GM18907 (cell line): Measurements from ENCODE around the gene FOXP1.

Experiments used
- ATAC-seq: cut with Tn5 transposase; IDR thresholded peaks from one replicate; pipeline ENCODE4 v1.9.1; 2021; ENCODE audit warnings: mild to moderate bottlenecking, moderate library complexity; ENCODE audit not compliant: unreplicated experiment

Gene FOXP1

DNA sequence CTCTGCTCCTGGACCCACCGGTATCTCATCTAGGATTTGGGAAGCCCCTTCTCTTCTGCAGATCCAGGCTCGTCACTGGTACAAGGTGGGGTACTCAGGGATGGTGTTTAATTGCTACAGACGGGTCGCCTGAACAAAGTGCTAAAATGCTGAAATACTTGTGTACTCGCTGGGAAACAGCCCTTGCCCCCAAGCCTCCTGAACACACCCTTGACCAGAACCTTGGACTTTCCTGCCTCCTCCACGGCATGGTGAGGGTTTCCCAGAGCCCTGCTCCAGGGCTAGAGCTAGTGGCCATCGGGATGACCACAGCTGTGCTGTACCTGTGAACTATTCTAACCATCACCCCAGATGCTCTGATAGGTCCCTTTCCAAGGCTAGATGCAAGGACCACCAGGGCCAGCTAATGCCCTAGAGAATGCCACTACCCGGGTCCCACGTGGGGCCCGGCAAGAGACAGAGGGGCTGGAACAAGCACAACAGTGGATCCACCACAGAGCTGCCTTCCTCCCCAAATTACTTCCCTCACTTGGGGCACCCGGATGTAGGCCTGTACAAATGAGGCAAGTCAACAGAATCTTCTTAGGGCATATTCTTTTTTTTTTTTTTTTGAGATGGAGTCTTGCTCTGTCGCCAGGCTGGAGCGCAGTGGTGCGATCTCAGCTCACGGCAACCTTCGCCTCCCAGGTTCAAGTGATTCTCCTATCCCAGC is 267.3 kb downstream of the FOXP1 start:
- no peak for ATAC-seq

DNA sequence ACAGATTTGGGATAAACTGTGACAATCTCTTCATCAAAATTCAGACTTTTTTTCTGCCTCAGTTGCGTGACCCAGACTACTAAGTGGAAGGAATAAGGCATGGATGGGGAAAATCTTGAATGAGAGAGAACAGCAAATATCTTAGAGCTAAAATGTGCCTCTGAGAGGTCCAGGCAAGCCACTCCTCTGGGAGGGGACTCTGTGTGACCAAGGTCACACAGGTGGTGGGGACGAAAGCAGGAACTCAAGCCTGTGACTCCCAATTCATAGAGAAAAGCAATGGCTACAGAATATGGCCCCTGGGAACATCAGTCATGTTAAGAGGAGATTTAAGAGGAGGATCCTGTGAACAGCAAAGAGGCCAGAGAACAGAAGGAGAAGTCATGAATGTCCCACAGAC is 268.1 kb downstream of the FOXP1 start:
- no peak for ATAC-seq

DNA sequence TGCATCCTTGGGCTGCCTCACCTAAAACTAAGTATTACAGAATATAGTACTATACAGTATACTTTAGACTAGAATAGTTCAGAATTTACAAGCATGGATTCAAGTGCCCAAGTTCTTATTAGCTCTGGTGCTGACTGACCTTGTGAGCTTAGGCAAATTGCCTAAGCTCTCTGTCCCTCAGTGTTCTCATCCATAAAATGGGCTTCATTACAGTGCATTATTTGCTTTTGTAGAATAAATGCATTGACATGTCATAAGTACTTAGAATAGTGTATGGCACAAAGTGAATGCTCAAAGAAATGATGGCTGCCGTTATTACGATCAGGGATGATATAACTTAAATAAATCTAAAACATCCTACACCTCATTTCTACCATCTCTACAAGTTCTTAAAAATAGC is 269.7 kb downstream of the FOXP1 start:
- ATAC-seq, result no peak

DNA sequence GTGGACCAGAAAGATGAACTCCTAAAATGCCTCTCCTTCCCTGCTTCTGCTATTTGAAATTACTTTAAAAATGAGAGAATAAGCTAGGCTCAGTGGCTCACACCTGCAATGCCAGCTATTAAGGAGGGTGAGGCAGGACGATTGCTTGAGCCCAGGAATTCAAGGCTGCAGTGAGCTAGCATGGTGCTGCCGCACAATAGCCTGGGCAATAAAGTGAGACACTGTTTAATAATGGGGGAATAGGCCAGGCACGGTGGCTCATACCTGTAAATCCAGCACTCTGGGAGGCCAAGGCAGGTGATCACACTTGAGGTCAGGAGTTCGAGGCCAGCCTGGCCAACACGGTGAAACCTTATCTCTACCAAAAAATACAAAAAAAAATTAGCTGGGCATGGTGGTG is 271.1 kb downstream of the FOXP1 start:
- no peak for ATAC-seq

DNA sequence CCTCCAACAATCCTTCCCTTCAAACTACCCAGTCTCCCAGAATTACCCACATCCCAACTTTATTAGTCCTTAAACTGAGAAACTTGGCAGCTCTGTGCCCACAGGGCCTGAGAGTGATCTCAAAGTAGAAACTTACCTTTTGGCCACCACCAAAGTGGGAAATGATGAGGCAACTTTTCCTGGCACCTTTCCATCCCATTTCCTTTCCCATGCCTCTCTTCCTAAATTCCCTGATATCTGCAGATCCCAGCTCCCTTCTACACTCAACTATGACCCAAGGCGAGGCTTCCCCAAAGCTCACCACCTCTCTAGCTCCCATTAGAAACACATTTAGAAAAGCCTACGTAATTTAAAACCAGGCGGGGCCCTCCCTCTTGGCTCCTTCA is 271.9 kb downstream of the FOXP1 start:
- no peak for ATAC-seq

DNA sequence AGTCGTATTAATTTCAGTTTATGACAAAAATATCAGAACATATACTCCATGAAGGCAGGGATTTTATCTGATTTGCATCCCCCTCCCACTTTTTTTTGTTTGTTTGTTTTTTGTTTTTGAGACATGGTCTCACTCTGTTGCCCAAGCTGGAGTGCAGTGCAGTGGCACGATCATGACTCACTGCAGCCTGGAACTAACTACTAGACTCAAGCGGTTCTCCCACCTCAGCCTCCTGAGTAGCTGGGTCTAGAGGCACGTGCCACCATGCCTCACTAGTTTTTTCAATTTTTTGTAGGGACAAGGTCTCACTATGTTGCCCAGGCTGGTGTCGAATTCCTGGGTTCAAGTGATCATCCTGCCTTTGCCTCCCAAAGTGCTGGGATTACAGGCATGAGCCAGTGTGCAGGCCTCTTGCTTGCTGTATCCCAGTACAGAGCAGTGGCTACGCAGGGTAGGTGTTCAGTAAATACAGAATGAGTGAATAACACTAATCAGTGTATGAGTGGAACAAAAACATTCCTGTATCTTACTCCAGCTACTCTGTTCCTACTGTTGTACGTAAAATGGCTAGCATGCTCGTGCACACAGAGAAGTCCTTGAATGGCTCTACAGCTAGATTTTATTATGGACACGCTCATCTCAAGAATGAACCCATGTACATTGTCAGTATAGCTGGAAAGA is 272.4 kb downstream of the FOXP1 start:
- no peak for ATAC-seq

DNA sequence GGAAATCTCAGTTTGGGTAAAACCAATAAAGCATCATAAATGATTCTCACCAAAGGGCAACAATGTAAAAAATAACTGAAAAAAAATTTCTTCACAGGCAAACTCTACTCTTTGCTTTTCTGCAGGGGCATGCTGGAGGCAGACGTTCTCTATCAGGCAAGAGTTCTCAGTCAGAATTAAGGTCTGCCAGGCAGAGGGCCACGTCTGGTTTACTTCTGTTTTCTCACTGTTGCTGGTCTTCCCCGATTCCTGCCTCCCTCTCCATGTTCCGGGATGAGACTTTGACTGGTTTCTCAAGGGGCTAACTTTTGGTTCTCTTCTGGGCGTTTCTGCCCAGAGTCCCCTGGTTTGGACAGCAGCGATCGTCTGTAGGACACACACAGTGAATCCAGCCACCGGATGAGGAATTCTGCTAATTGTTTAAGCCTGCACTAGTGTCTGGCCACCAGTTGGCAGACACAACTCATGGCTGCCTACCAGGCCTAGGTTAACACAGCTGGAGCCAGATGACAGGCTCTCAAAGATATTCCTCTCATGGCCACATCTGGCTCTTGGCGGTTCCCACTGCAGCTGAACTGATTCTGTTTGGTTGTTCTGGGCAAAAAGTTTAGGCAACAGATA is 273.1 kb downstream of the FOXP1 start:
- no peak for ATAC-seq

DNA sequence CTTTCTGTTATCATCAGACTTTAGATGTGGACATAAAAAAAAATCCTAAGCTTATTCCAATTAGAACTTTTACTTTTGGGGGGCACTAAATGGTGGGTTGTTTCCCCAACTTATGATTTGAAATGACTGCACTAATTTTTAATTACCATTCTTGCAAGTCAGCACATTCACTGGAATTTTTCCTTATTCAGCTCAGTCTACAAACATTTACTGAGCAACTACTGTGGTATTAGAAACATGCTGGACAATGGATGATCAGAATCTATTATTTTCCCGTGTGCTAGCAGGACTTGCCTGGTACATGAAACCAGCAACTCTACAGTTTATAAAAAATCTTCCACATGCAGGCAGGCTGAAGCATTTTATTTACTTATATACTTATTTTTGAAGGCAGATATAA is 273.6 kb downstream of the FOXP1 start:
- ATAC-seq, result no peak

DNA sequence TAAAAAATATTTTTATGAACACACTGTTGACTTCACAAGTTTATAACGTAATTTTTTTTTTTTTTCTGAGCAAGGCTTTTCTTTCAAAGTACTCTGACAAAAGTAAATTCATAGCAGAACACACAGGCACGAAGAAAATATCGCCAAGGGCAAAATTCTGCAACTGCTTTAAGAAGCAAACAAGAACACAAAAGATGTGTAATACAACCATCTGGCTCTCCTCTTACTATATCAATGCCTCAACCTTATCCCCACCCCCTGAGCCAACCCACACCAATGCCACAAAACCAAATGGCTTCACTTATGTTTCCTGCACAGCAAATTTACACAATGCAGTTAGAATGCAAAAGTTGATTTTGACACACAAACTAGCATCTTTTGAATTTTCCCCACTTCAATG is 274.2 kb downstream of the FOXP1 start:
- ATAC-seq, result no peak

DNA sequence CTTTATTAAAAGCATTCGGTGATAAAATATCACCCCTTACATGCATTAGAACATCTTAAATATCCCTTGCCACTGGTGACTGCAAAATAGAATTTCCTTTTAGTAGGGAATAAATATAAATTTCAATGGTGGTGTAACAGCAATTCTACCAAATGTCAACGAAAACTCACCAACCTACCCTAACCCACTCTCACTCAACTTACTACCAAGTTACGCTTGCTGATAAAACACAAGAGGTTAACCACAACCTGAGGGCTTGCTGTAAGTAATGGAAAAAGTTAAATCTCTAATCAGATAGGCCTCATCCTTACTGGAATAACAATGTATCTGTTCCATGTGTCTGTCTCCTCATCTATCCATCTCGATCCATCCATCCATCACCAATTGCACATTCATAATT is 274.7 kb downstream of the FOXP1 start:
- no peak for ATAC-seq

DNA sequence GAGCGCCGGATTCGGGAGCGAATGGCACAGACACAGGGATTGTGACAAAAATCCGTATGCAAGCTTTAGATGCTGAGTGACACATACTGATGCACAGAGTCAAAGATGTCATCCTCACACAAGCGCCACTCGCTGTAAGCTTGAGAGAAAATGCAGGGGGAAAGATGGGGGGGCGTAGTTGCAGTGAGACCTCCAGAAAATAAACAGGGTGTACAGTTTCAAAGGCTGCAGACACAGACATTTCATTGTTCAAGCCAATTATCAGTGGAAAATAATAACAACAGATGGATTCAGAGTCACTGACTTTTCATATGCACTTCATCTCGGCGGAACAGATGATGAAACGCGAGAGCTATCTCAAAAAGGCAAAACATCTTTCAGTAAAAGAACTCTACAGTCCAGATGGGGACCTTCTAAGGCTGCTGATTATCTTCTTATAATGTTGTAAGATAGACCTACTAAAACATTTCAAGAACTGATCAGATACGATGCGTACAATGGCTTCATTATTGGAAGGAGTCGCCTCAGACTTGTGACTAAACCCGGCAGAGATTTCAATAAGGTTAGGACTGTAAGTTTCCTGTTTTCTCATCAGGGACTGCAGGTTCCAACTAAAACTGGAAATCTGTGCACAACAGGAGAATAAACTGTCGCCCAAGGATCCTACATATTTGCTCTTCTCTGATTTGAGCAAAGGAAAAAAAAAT is 275.4 kb downstream of the FOXP1 start:
- no peak for ATAC-seq

DNA sequence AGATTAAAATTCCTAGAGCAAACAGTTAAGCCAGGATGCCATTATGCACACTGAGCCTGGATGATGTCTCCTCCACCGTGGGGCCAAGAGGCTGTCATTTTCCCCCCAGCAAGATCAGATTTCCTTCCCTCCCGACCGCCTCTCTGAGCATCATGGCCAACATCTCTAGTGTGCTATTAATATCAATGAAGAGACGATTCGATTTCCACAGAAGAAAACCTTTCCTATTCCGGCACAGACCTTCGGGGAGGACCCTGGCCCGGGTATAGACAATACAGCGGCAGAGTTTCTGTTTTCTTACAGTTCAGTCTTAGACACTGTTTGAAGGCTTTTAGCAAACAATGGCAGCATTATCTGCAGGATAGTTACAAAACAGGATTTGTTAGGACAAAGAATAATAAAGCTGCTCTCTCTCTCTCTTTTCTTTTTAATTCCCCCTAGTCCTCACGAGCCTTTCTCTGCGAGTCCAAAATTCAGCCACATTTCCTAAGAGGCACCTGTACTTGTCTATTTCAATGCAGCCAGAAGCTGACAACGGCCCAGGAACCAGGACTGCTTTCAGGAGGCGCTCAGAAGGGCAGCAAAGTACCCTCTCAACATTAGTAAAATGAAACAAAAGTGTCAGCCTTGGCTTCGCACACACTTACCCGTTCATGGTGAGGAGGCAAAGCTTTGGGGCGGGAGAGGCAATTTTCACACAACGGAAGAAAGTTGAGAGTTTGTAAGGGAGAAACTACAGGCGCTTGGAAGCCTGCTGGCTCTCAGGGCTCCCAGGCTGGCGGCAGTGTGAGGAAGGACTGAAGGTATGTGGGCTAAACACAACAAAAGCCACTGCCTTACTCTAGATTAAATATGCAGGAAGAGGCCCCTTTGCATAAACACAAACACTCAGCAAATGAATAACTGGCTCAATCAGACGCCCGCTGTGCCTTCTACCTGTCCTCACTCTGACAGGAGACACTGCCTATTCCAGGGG is 278.0 kb downstream of the FOXP1 start:
- ATAC-seq, result peak; percentile 72

DNA sequence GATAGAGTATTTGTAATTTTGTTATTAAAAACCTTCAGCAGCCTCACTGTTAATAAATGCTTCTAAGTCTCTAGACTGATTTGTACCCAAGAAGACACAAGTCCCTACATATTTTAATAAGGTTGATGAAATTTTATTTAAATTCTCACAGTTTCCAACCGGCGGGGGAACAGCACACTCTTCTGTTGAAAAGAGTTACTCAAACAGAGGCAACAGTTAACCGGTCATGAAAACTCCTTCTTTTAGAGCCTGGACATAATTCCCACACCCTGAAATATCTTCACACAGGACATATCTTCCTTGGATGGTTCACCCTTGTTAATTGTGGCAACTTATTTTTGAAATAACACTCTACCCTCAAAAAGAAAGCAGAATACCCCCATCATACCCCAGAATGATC is 278.8 kb downstream of the FOXP1 start:
- ATAC-seq, result no peak

DNA sequence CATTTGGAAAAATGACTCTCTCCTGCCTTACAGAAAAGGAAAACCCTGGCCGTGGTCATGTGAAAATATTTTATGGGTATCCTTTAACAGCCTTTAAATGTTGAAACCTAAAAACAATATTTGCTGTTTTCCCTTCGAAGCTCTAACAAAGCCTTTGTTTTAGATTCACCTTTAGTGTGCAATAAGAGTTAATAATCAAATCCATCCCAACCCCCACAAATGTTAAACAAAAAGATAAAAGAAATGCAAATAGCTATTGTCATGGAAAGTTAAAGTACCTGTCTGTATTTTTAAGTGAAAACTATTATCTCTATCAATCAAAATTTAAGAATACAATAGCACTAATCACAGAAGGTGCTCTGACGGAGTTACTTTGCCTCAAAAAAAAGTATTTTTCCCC is 279.3 kb downstream of the FOXP1 start:
- no peak for ATAC-seq

DNA sequence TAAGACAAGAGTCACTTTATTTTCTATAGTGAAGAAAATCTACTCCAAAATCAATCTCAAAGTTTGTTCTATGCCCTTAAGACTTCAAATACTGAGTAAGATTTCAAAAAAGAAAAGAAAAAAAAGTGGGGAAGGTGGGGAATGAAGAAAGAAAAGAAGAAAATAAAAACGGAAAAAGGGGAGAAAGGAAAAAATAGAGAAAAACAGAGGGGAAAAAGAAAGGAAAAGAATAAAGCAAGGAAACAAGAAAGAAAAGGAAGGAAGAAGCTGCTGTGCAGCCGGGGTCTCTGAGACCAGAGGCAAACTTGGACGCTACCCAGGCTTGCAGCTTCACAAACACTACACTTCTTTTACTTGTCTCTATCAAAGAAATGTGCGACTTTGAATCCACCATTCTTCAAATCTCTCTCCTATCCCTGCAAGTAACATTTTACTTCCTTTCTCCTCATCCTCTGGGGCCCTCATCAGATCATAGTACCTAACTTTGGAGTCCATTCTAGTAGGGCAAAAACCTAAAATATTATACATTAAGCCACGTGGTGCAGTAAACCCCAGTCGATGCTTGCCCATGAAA is 279.8 kb downstream of the FOXP1 start:
- ATAC-seq, result no peak

DNA sequence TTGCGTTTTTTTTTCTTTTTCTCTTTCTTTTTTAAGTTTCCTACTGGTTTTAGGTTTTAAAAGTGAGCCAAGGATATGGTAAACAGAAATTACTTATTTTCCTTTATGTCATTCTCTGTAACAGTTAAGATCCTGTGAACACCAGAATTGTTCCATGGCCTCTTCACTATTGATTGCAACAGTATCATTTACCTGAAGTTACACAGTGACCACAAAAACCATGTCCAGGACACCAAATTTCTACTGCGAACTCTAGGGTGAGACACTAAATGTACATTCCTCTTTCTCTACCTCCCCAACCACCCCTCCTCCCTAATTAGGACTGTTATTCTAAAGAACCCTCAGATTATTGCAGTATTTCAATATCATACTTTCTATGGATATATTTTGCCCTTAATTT is 280.9 kb downstream of the FOXP1 start:
- no peak for ATAC-seq

DNA sequence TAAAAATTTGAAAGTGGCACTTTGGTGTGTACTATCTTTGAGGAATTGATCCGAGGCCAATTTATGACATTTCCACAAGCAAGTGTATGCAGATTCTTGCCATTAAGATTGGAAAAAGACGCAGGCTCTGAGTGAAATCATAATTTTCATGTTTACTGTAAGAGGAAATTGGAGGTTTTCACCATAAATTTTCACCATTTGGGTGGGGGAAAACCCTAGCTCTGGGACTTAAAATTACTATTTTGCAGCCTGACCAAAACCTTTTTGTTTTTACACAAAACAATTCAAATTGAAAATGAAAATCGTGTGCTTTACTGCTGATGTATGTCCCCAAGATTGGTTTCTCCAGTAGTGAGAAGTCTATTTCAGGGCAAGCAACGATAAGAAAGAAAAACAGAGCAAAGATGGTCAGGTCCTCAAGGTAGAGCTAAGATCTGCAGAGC is 282.6 kb downstream of the FOXP1 start:
- ATAC-seq, result peak; percentile 54

DNA sequence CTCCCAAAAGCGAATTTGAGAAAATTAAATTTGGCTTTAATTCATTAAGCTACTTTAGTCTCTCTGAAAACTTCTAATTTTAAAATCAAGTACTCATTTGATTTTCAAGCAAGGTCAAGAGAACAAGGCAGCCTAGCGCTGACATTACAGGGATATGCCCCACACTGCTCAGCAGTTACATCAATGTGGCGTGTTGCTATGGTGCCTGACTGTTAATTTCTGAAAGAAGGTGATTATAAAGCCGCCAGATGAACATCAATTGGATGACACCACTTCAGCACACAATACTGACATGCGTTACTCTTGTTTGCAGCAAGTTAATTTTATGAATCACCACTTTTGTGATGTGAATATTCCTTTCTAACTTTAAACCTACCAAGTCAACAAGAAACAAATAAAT is 284.4 kb downstream of the FOXP1 start:
- ATAC-seq, result no peak

DNA sequence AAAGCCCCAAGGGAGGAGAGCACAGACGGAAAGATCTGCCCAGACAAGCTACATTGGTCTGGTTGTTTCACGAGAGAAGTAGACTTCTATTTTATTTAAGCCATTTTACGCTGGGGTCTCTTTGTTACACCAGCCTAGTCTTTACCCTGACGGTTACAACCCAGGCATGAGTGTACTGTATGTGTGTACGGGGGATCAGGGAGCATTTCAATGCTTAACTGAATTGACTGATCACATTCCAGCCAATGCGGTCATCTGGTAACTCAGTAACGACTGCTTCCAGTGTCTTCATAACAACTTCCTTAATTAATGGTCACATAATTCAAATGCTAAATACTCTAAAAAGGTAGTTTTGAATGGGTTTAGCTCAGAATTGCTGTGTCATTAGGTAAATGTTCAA is 288.6 kb downstream of the FOXP1 start:
- no peak for ATAC-seq

DNA sequence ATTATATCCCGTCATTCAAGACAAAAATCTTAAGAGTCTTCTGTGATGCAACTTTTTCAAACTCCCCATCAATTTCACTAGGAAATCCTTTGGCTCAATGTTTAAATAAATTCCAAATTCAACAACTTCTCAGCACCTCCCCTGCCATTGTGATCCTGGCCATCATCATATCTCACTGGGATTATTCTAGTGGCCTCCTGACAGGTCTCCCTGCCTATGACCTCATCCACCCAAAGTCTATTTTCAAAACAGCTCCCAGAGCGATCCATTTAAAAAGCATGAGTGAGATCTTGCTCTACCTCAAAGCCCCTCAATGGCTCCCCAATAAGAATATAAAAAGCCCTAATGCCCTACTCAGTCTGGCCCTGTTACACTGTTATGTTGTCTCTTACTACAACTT is 293.2 kb downstream of the FOXP1 start:
- no peak for ATAC-seq
